T-helper 1 cell treated with Interleukin-12 subunit alpha and Interleukin-12 subunit beta and Interleukin-4 antibody, amounts not matched to agents 30 ng/mL and 1 ng/mL, for 36 hours (primary cell): ENCODE measurements around the gene HELZ. TPM values are rescaled to one million over a fixed set of nuclear protein-coding genes. Genes with fewer than 3 reads are reported as not detected.

Source experiments
- intact Hi-C: fragments of 100-400 bp; cut with micrococcal nuclease; formaldehyde crosslinking; loops from one replicate; pipeline ENCODE4 v1.15.1; 2024
- total RNA-seq: library from RNA; stranded (reverse); gene quantifications from 2 replicates; pipeline ENCODE4 v1.2.3, GENCODE V29; 2022

Gene HELZ
- total RNA-seq, 1 donor from 2014 or later, result 85.8 TPM

- intact Hi-C loops, result no loop called here
Measured at GRCh38 chr17:67239597-67239996, 5.4 kb downstream of the HELZ start.

DNA sequence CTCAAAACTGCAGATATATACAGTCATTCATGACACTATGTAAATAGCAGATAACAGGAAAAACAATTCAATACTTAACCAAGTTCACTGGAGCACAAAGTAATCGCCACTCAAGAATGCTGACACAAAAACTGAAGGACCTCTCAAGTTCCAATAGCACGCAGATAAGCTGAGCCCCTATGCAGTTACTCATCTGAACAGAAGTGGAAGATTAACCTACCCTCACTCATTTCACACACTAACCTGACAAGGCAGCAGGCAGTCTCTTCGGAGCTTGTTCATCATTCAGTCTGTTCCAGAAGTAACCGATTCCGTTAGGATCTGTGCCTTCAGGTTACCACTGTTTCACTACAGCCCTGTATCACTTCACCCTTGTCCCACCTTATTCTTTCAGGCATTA lies 6.0 kb downstream of the HELZ start:
- intact Hi-C loops, result no loop called here

DNA sequence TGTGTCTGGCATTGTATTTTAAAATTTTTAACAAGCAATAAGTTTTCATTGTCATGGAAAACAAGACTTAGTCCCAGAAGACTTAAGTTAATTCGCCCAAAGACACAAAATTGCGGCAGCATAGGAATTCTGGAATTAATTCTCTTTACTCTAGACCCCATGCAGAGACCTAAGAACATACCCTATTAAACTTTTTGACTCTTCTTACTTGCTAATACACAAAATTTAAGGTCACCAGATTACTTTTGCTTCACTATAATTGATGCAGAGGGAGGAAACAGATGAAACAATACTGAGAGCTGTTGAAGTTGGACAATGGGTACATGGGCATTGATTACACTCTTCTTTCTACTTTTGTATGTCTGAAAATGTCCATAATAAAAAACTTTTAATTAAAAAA lies 12.6 kb downstream of the HELZ start:
- intact Hi-C loops, result no loop called here

DNA sequence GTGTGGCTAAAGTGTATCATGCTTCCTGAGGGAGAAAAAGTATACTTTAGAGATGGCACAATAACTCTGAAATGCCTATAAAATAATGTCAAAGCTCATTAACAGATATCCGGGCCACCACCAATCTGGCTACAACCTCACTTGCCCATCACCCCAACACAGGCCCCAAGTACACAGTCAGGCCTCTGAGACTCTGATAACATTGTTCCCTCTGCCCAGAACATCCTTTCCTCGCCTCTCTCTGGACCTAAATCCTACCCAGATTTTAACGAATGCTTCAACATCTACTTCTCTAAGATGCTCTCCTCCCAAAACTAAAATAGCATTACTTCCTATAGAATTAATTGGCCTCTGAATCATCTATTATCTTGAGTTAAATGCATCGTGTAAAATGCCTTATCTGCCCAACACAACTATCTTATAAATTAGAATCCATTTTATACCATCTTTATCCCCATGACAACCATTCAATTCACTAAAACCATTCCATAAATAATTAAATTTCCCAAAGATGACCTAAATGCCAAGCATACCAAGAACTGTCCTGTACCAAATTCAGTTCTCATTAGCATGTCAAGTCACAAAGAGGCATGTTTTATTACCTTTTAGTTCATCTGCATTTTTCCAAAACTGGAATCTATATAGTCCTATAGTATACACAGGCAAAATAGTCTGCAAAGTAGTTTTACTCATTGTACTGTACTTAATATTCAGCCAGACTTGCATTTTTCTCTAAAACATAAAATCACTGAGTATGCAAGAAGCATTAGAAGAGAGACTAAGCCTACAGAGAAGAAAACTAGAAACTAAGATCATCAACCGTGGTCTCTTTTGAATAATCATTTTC lies 15.7 kb downstream of the HELZ start:
- intact Hi-C loops, result no loop called here

DNA sequence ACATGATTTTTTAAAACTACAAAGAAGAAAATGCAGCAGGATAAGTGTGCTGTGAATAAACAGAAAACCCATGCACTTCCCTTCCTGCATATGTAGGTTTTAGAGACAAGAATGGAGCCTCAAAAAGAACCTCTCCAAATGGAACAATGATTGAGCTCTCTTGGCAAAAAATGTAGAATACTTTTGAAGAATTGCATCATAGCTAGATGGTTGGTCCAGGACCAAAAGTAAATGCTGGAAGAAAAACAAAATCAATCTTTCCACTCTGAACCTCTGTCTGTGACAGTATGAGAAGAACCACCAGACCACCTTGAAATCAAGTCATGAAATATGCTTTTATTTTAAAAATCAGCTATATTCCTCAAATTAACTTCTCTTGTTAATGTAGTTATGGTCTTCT lies 17.5 kb downstream of the HELZ start:
- intact Hi-C loops, result no loop called here

DNA sequence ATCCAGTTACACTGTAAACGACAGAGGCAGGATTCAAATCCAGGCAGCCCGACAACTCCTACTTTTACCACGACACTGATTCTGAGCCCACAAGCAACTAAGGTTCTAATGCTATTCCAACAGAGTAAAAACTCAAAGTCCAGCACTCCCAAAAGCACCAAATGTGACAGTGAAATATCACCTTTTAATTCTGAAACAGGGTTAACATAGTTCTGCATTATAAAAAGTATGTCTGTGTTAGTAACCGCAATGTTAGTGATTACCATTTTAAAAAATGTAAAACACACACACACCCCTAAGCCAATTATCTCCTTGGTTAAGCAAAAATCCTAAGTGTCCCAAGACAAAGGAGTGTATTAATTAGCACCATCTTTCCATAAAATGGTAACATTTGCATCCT lies 19.7 kb downstream of the HELZ start:
- intact Hi-C loops, result no loop called here

- intact Hi-C loops, result no loop called here
Measured at GRCh38 chr17:67224736-67225135, 20.3 kb downstream of the HELZ start.

- intact Hi-C loops, result no loop called here
Measured at GRCh38 chr17:67223924-67224323, 21.1 kb downstream of the HELZ start.

GRCh38 chr17:67221062-67221998 lies 23.7 kb downstream of the HELZ start:
- intact Hi-C loops, result loop anchor here (1.0 to 2.0 kb wide), 3 partner anchors 39 to 137 kb away; no protein-coding TSS in a partner anchor

GRCh38 chr17:67218385-67218950 lies 26.5 kb downstream of the HELZ start:
- intact Hi-C loops, result no loop called here

- intact Hi-C loops, result no loop called here
Measured at GRCh38 chr17:67217446-67217845, 27.6 kb downstream of the HELZ start.

DNA sequence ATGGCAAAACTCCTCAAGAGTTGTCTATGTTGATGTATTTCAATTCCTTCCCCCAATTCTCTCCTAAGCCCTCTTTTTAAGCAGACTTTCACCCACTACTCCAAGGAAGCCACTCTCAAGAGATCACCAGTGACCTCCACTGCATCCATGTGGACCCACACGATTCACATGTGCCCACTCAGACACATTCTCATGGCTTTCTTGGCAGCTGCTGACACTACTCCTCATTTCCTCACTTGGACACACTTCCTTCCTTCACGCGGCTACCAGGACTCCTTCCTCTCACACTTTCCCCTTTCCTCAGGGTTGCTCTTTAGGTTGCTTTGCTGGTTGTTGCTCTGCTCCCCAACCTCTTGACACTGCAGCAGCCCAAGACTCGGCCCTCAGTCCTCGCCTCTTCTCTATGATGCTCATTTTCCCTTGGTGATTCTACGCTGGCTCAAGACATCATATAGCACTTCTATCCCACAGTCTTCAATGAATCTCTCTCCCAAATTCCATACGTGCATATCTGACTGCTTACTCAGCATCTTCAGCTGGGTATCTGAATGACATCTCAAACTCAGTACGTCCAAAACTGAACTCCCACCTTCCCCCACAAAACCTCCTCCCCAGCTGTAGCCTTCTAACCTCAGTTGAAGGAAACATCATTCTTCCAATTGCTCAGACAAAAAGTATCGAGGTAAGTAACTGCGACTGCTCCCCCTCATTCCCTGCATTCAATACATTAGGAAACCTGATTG lies 28.2 kb downstream of the HELZ start:
- intact Hi-C loops, result no loop called here

- intact Hi-C loops, result no loop called here
Measured at GRCh38 chr17:67215991-67216421, 29.0 kb downstream of the HELZ start.

- intact Hi-C loops, result no loop called here
Measured at GRCh38 chr17:67212714-67213417, 32.1 kb downstream of the HELZ start.

- intact Hi-C loops, result no loop called here
Measured at GRCh38 chr17:67212231-67212630, 32.8 kb downstream of the HELZ start.

DNA sequence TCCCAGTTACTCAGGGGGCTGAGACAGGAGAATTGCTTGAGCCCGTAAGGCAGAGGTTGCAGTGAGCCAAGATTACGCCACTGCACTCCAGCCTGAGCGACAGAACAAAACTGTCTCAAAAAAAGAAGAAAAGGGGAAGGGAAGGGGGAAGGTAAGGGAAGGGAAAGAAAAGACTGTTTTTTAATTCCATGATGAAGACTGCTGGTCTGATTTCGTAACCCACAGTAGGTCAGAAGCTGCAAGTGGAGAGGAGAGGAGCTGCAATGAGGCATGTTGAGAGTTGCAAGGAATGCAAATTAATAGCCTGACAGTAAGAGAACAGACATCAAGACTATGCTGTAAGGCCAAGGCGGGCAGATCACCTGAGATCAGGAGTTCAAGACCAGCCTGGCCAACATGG lies 33.3 kb downstream of the HELZ start:
- intact Hi-C loops, result no loop called here

DNA sequence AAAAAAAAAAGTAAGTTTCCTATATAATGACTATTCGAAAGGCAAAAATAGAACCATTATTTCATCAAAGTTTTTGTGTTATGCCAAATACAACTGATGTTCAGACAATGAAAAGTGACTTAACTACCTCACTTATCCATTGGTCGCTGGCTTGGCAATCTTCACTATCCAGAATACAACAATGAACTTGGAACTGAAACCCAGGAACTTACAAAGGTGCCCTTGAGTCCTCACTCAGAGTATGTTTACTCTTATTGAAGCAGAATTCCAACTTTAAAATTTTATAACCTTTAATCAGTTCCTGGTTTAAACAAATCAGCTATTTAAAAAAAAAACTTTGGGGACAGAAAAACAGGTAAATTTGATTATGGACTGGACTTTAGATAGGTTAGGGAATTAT lies 34.1 kb downstream of the HELZ start:
- intact Hi-C loops, result no loop called here

DNA sequence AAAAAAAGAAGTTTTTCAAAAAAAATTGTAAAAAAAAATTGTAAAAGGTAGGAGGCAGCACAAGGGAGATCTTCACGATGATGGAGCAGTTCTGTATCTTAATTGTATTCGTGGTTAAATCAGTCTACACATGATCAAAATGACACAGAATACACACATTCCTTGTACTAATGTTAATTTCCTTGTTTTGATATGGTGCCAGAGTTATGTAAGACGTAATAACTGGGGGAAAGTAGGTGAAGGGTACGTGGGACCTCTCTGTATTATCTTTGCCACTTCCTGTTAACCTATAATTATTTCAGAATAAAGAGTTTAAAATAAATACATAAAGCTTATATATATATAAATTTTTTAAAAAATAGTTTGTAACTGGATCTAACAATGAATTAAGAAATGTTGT lies 36.8 kb downstream of the HELZ start:
- intact Hi-C loops, result no loop called here

- intact Hi-C loops, result no loop called here
Measured at GRCh38 chr17:67203818-67204217, 41.2 kb downstream of the HELZ start.

DNA sequence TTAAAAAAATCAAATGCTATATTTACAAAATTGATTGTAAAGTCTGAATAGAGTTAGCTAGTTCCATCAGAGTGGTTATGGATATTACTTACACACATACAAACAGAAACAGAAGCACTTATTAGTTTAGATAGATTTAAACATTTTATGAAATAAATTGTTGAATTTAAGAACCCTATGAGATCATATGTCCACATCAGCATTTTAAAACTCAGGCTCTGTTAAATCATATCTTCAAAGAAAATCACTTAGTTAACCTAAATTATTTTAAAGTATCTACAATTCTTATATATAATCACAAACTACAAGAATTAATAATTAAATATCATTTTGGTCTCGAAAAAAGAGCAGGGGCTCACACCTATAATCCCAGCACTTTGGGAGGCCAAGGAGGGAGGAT lies 42.5 kb downstream of the HELZ start:
- intact Hi-C loops, result no loop called here
